ENCODE results near the gene PHF5A. TPM values are rescaled to one million over a fixed set of nuclear protein-coding genes. Genes with fewer than 3 reads are reported as not detected.
A peak's percentile ranks its signal among the peaks of the same experiment; 100 is the strongest.
"Not testable (repeated sequence)": the region's sequence is repeated elsewhere in the genome, so short reads cannot be mapped to it uniquely, and the experiment has no call there.

Gene PHF5A
- total RNA-seq, 2 donors from 2014 or later, result 69.2 to 77.4 TPM

DNA sequence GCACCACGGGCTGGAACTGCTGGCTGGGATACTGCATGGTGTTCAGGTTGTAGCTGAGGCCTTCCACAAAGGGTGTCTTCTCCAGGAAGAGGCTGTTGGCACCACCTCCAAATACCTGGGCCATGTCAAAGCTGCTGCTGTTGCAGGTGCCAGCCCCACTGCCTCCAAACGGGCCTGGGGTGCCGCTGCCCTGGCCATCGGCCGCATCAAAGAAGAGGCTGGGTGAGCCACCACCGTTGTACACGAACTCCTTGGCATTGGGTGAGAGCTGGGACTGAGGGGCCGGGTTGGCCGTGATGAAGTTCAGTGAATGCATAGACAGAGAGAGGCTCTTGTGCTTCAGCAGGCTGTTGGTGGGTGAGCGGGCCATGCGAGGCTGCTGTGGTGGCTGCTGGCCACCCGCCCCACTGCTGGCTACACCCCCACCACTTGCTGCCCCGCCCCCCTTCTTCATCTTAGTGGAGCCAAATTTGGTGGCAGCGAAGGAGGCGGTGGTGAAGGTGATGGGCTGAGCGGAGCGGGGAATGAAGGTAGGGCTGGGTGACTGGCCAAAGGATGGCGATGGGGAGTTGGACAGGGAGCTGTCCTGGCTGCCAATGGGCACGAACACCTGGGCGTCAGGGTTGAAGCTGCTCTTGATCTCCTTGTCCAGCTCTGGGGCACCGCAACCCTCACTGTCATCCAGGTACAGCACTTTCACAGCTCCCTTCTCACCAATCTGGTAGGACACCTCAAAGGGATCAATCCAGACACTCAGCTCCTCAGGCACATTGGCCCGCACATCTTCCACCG is 32.0 kb downstream of the PHF5A start:
- Mint-ChIP-seq H3K36me3 (ENCODE audit: insufficient read depth in 2 of 2) (peaks cover 4 to 20% of the 10 kb centered on the region in 2 donors), H3K27ac (no peak overlapping the region), H3K9me3 (no peaks in the 10 kb centered on the region), H3K4me3 (no peak overlapping the region), H3K4me1 (ENCODE audit: low read depth) (peaks cover 12% of the 10 kb centered on the region), H3K27me3 (ENCODE audit: low read depth) (no peaks in the 10 kb centered on the region)
- DNase-seq (no peak), ATAC-seq (replicated peaks in 1 of 2) (no peak)

DNA sequence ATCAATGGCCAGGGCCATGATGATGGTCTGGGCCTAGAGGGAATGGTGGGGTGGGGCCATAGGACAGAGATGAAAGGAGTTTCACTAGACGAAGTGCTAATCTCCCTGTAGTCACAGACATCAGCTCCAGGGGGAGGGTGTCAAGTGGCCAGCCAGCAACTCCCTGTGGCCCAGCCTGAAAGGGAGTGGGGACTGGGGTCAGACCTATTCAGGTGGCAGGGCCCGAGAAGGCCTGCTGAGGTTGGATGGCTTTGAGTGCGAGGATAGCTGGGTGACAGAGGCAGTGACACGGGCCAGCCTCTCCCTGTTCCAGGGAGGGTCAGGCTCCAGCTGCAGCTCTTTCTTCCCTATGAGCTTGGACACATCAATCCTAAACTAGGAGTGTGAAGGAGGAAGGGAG is 32.9 kb downstream of the PHF5A start:
- H3K9me3 Mint-ChIP-seq, result no peaks in the 10 kb centered on the region
- peaks cover 5% of the 10 kb centered on the region for H3K4me1 Mint-ChIP-seq (ENCODE audit: low read depth)
- no peak for ATAC-seq (replicated peaks in 1 of 2)
- H3K36me3 Mint-ChIP-seq (ENCODE audit: insufficient read depth in 2 of 2), result peaks cover 4 to 22% of the 10 kb centered on the region in 2 donors
- no peak for DNase-seq
- no peak overlapping the region for H3K4me3 Mint-ChIP-seq
- H3K27ac Mint-ChIP-seq, result peak overlapping the region; percentile 26
- no peaks in the 10 kb centered on the region for H3K27me3 Mint-ChIP-seq (ENCODE audit: low read depth)

DNA sequence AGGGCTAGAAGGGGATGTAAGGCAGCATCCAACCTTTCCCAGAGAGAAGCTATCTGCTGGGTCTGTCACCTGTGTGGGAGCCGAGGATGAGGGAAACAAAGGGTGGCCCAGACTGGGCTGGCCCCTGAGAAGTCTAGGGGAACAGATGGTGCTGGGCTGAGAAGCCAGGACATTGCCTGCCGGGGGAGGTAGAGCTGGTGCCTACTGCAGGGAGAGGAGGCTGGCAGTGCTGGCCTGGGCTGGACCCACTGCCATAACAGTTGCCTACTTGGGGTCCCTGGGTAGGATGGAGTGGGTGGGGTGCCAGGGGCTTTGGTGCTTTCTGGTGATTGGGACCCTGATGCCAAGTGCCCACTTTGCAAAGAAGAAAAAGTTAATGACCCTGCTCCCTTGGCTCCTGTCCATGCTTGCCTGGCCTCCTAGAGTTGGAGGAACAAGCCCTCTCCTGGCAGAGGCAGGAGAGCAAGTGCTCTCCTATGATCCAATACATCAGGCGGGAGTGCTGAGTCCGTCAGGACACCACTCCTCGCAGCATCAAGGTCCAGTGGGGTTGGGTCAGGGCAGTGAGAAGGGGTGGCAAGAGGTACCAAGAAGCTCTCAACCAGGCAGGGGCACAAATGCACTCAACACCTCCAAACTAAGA is 34.0 kb downstream of the PHF5A start:
- DNase-seq; H3K9me3 Mint-ChIP-seq; H3K4me3 Mint-ChIP-seq; ATAC-seq (replicated peaks in 1 of 2); H3K27me3 Mint-ChIP-seq (ENCODE audit: low read depth); H3K4me1 Mint-ChIP-seq (ENCODE audit: low read depth); H3K27ac Mint-ChIP-seq: not testable (repeated sequence)
- peaks cover 4 to 17% of the 10 kb centered on the region in 2 donors for H3K36me3 Mint-ChIP-seq (ENCODE audit: insufficient read depth in 2 of 2)

DNA sequence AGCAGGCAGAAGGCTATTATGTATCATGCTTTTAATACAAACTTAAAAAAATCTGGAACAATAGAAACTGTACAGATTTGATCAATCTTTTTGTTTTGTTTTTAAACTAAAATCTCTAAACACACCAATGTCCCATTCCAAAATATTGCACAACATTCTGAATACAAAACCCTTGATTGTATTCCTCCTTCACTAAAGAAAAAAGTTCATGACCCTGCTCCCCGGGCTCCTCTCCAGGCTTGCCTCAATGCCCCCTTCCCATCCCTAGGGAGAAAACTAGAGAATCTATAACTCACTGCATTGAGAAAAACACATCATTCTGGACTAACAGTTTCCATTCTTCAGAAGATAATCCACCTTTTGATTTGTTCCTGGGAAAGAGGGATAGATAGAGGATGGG is 35.0 kb downstream of the PHF5A start:
- H3K9me3 Mint-ChIP-seq; H3K27ac Mint-ChIP-seq; H3K4me3 Mint-ChIP-seq; ATAC-seq (replicated peaks in 1 of 2); H3K27me3 Mint-ChIP-seq (ENCODE audit: low read depth); H3K4me1 Mint-ChIP-seq (ENCODE audit: low read depth); DNase-seq: not testable (repeated sequence)
- H3K36me3 Mint-ChIP-seq (ENCODE audit: insufficient read depth in 2 of 2), result peaks cover 4 to 17% of the 10 kb centered on the region in 2 donors

DNA sequence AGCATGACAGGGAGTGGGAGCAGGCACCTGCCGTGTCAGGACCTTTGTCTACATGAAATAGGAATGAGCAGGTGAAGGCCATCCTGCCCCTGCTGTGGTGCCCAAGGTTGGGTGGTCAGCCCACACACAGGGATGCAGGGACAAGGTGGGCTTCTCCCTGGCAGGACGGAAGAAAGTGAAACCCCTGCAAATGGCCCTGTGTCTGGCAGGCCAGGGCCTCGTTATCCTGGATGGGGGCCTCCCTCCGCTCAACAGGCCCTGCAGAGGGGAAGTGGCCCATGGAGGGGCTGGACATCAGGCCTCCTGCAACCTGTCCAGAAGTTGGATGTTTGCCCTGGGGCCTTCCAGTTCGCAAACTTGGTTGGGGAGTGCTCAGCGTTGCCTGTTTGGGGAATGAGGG is 36.8 kb downstream of the PHF5A start:
- Mint-ChIP-seq H3K27ac (no peak overlapping the region), H3K9me3 (no peaks in the 10 kb centered on the region)

DNA sequence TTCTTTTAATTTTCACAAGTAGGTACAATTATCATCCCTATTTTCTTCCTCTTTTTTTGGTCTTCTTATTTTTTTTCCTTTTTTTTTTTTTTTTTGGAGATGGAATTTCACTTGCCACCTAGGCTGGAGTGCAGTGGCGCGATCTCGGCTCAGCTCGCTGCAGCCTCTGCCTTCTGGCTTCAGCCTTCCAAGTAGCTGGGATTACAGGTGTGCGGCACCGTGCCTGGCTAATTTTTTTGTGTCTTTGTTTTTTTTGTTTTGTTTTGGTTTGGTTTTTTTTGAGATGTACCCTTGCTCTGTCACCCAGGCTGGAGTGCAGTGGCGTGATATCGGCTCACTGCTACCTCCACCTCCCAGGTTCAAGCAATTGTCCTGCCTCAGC is 38.5 kb downstream of the PHF5A start:
- H3K27ac Mint-ChIP-seq, result peak overlapping the region; percentile 75
- no peak overlapping the region for H3K4me3 Mint-ChIP-seq
- DNase-seq (no peak), ATAC-seq (replicated peaks in 1 of 2) (no peak)
- peaks cover 21% of the 10 kb centered on the region for H3K4me1 Mint-ChIP-seq (ENCODE audit: low read depth)
- peaks cover 5 to 9% of the 10 kb centered on the region in 2 donors for H3K36me3 Mint-ChIP-seq (ENCODE audit: insufficient read depth in 2 of 2)
- H3K9me3 Mint-ChIP-seq, result no peaks in the 10 kb centered on the region
- H3K27me3 Mint-ChIP-seq (ENCODE audit: low read depth), result no peaks in the 10 kb centered on the region

More for the DNA sequence above, 36.8 kb downstream of the PHF5A start:
- Mint-ChIP-seq H3K36me3 (ENCODE audit: insufficient read depth in 2 of 2) (peaks cover 4 to 17% of the 10 kb centered on the region in 2 donors), H3K4me1 (ENCODE audit: low read depth) (peaks cover 4% of the 10 kb centered on the region), H3K4me3 (no peak overlapping the region), H3K27me3 (ENCODE audit: low read depth) (no peaks in the 10 kb centered on the region)
- no peak for DNase-seq
- ATAC-seq (replicated peaks in 1 of 2), result no peak

DNA sequence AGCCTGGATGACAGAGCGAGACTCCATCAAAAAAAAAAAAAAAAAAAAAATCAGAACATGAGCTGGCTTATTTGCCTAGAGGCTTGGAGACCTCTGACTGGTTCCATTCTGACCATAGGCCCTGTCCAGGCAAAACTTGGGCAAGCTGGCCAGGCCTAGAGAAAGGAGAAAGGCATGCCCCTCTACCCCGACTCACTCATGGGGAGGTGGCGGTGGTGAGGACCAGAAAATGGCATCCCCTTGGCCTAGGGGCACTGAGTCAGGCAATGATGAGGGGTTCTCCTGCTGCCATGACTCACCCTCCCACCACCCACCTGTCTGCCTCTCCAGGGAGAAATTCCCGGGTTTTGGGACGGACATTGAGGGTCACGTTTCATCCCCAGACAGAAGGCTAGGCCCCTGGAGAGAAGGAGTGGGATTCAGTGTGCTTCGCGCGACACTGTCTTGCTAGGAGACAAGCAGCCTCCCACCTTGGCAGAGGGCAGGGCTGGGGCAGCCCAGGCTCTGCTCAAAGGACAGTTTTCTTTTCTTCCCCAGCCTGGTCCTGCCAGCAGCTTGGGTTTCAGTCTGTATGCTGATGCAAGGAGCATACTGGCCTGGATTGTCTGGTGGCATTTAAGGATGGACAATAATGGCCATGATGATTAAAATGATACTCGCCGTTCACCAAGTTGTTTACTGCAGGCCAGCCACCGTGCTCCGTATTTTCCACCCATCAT is 39.1 kb downstream of the PHF5A start:
- no peak overlapping the region for H3K4me3 Mint-ChIP-seq
- H3K27ac Mint-ChIP-seq, result no peak overlapping the region

DNA sequence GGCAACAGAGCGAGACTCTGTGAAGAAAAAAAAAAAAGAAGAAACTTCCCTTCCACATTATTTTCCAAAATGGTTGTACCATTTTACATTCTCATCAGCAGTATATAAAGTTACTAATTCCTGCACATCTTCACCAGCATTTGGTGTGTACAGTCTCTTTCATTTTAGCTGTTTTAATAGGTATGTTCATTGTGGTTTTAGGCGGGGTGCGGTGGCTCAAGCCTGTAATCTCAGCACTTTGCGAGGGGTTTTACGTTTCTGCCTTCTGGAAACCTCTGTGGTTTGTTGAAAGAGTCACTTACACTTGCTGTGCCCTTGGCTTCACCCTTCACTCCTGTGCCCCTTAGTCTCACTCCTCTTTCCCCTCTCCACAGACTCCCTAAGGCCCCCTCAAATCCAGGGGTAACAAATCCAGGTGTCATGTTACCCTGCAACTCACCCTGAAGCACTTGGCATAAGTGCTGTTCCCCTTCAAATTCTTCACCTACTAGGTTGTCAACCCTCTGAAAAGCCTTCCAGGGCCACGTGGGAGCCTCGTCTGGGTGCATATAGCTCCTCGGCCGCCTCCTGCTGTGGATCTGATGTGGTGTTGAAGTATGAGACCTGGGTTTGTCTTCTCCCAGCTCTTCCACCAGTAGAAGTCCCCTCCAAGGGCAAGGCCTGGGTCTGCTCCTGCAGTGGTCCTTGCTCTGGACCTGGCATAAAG is 42.7 kb downstream of the PHF5A start:
- peaks cover 23% of the 10 kb centered on the region for H3K4me1 Mint-ChIP-seq (ENCODE audit: low read depth)
- ATAC-seq (replicated peaks in 1 of 2) (peak; percentile 96 to 98), DNase-seq (peak; percentile 70 to 72)
- H3K4me3 Mint-ChIP-seq, result peak overlapping the region; percentile 54 to 58
- peak overlapping the region; percentile 14 for H3K27ac Mint-ChIP-seq
- peaks cover 7 to 8% of the 10 kb centered on the region in 2 donors for H3K36me3 Mint-ChIP-seq (ENCODE audit: insufficient read depth in 2 of 2)
- H3K27me3 Mint-ChIP-seq (ENCODE audit: low read depth), result no peaks in the 10 kb centered on the region
- no peaks in the 10 kb centered on the region for H3K9me3 Mint-ChIP-seq

More for the DNA sequence above, 39.1 kb downstream of the PHF5A start:
- Mint-ChIP-seq H3K4me1 (ENCODE audit: low read depth) (peaks cover 23% of the 10 kb centered on the region), H3K9me3 (no peaks in the 10 kb centered on the region), H3K36me3 (ENCODE audit: insufficient read depth in 2 of 2) (peaks cover 5 to 9% of the 10 kb centered on the region in 2 donors), H3K27me3 (ENCODE audit: low read depth) (no peaks in the 10 kb centered on the region)
- no peak for ATAC-seq (replicated peaks in 1 of 2)
- DNase-seq, result no peak

DNA sequence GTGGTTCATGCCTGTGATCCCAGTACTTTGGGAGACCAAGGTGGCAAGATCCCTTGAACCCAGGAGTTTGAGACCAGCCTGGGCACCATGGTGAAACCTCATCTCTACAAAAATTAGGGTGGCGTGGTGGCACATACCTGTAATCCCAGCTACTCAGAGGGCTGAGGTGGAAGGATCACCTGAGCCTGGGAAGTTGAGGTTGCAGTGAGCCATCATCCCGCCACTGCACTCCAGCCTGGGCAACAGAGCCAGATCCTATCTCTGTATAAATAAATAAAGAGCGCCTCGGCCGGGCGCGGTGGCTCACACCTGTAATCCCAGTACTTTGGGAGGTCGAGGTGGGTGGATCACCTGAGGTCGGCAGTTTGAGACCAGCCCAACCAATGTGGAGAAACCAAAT is 49.8 kb downstream of the PHF5A start:
- no peak for ATAC-seq (replicated peaks in 1 of 2)
- Mint-ChIP-seq H3K9me3 (no peaks in the 10 kb centered on the region), H3K4me1 (ENCODE audit: low read depth) (peaks cover 18% of the 10 kb centered on the region), H3K4me3 (no peak overlapping the region), H3K36me3 (ENCODE audit: insufficient read depth in 2 of 2) (peaks cover 1 to 3% of the 10 kb centered on the region in 2 donors), H3K27me3 (ENCODE audit: low read depth) (no peaks in the 10 kb centered on the region), H3K27ac (no peak overlapping the region)
- DNase-seq, result no peak

DNA sequence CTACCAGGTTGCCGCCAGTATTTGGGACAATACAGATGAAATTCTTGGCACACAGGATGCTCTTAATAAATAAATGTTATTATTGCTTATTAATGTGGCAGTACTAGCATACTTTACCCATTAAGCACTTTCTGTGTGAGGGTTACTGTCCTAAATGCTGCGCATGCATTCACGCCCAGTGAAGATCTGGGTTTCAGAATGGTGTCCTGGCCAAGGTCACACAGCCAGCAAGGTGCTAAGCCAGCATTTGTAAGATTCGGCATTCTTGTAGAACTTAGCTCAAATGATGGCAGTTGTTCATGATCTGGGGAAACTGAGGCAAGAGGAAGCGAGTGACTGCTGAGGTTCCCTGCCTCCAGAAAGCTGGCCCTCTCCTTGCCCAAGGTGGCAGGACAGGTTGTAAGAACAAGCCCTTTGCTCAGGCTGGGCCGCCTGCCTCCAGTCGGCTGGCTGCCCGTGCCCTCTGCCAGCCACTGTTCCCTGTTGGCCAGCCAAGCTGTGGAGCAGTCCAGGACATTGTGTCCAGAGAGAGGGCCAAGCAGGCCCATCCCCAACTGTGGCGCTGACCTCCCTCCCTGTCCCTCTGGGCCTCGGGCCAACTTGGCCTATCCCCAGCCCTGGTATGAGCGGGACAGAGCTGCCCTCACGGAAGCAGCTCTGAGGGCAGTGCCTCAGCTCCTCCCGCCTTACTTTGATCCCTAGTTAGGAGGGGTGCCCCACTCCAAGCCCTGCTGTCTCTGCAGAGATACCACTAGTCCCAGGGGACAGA is 50.7 kb downstream of the PHF5A start:
- ATAC-seq (replicated peaks in 1 of 2), result no peak
- Mint-ChIP-seq H3K27ac (no peak overlapping the region), H3K4me1 (ENCODE audit: low read depth) (peaks cover 18% of the 10 kb centered on the region), H3K9me3 (no peaks in the 10 kb centered on the region), H3K36me3 (ENCODE audit: insufficient read depth in 2 of 2) (peaks cover 0 to 2% of the 10 kb centered on the region in 2 donors), H3K27me3 (ENCODE audit: low read depth) (no peaks in the 10 kb centered on the region), H3K4me3 (no peak overlapping the region)
- no peak for DNase-seq

DNA sequence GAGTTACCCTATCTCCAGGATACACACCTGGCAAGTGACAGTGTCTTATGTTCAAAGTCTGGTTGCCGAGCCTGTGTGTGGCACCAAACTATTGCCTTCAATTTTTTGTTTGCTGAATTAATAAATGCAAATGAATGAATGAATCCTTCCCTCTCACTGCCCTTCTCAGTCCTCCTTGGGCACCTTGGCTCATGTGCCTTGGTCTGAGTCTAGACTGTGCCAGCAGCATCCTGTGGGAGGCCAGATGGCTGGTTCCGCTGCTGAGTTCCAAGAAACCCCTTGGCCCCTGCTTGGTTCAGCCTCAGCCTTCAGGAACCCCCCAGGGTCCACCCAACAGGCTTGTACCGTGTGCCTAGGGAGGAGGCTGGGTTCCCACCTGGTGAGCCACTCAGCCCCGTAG is 52.9 kb downstream of the PHF5A start:
- Mint-ChIP-seq H3K27me3 (ENCODE audit: low read depth) (no peaks in the 10 kb centered on the region), H3K36me3 (ENCODE audit: insufficient read depth in 2 of 2) (peaks cover 0 to 2% of the 10 kb centered on the region in 2 donors), H3K27ac (peak overlapping the region; percentile 42), H3K4me3 (peak overlapping the region; percentile 97 to 99), H3K9me3 (no peaks in the 10 kb centered on the region), H3K4me1 (ENCODE audit: low read depth) (peaks cover 38% of the 10 kb centered on the region)
- DNase-seq (no peak), ATAC-seq (replicated peaks in 1 of 2) (no peak)
